Left ventricle myocardium superior (tissue), 1 donor: Measurements from ENCODE around the gene USH1C. TPM values are rescaled to one million over a fixed set of nuclear protein-coding genes. Genes with fewer than 3 reads are reported as not detected.

ENCODE experiments used
- ATAC-seq: fragments of 200-7000 bp; cut with Tn5 transposase; one replicate; pipeline ENCODE4 v1.9.1; 2020; ENCODE audit warnings: mild to moderate bottlenecking, moderate library complexity
- DNase-seq: peaks from one replicate; pipeline ENCODE4 v3.0.0-alpha.2; 2020
- intact Hi-C: fragments of 100-400 bp; cut with micrococcal nuclease; formaldehyde crosslinking; loops from one replicate; pipeline ENCODE4 v1.11.0; 2022
- total RNA-seq: library from RNA; stranded (reverse); fragmentation: NEBNext Ultra II Directional; extraction: Animal tissue kit (Norgen Biotek cat#: 25700); gene quantifications from one replicate; pipeline ENCODE4 v1.2.1, GENCODE V29; 2021
- donor health status: DM: no; HTN: yes; CAD: no; lungs with severe emphysema.

Gene USH1C
- total RNA-seq, 1 donor from 2014 or later: 1.3 TPM

- DNase-seq (no peak), ATAC-seq (no peak)
- intact Hi-C loops: no loop called here
Measured at GRCh38 chr11:17512101-17512500, 32.1 kb downstream of the USH1C start.

GRCh38 chr11:17511571-17511970, 32.6 kb downstream of the USH1C start:
- intact Hi-C loops: no loop called here
- ATAC-seq: no peak
- DNase-seq: no peak

GRCh38 chr11:17510507-17511206, 33.6 kb downstream of the USH1C start:
- DNase-seq (no peak), ATAC-seq (no peak)
- intact Hi-C loops: no loop called here

- intact Hi-C loops: no loop called here
- ATAC-seq (peak; percentile 10), DNase-seq (no peak)
Measured at GRCh38 chr11:17508791-17509190, 35.4 kb downstream of the USH1C start.

GRCh38 chr11:17508306-17508705, 35.9 kb downstream of the USH1C start:
- DNase-seq: no peak
- intact Hi-C loops: no loop called here
- peak; percentile 64 for ATAC-seq

GRCh38 chr11:17507773-17508172, 36.4 kb downstream of the USH1C start:
- ATAC-seq (no peak), DNase-seq (no peak)
- intact Hi-C loops: no loop called here

- ATAC-seq: no peak
- intact Hi-C loops: no loop called here
- no peak for DNase-seq
Measured at GRCh38 chr11:17506942-17507341, 37.3 kb downstream of the USH1C start.

- no peak for ATAC-seq
- no peak for DNase-seq
- intact Hi-C loops: no loop called here
Measured at GRCh38 chr11:17506314-17506713, 37.9 kb downstream of the USH1C start.

GRCh38 chr11:17505146-17505545, 39.1 kb downstream of the USH1C start:
- ATAC-seq (no peak), DNase-seq (no peak)
- intact Hi-C loops: no loop called here

GRCh38 chr11:17504330-17505107, 39.7 kb downstream of the USH1C start:
- intact Hi-C loops: no loop called here
- peak; percentile 91 for DNase-seq
- peak; percentile 79 for ATAC-seq

GRCh38 chr11:17502630-17503029, 41.6 kb downstream of the USH1C start:
- ATAC-seq: no peak
- DNase-seq: no peak
- intact Hi-C loops: loop anchor here (2.0 kb wide), 1 partner anchor 118 kb away; no protein-coding TSS in a partner anchor

- DNase-seq (no peak), ATAC-seq (no peak)
- intact Hi-C loops: no loop called here
Measured at GRCh38 chr11:17500673-17501072, 43.5 kb downstream of the USH1C start.

- intact Hi-C loops: no loop called here
- DNase-seq: no peak
- no peak for ATAC-seq
Measured at GRCh38 chr11:17498475-17498874, 45.7 kb downstream of the USH1C start.

- intact Hi-C loops: no loop called here
- DNase-seq (no peak), ATAC-seq (no peak)
Measured at GRCh38 chr11:17498058-17498457, 46.2 kb downstream of the USH1C start.

- DNase-seq (no peak), ATAC-seq (peak; percentile 32)
- intact Hi-C loops: no loop called here
Measured at GRCh38 chr11:17496406-17496805, 47.8 kb downstream of the USH1C start.

GRCh38 chr11:17494019-17494418, 50.2 kb downstream of the USH1C start:
- intact Hi-C loops: no loop called here
- ATAC-seq (no peak), DNase-seq (no peak)

- peak; percentile 75 for ATAC-seq
- intact Hi-C loops: no loop called here
- DNase-seq: peak; percentile 46
Measured at GRCh38 chr11:17490938-17491337, 53.3 kb downstream of the USH1C start.

GRCh38 chr11:17490232-17490631, 54.0 kb downstream of the USH1C start:
- ATAC-seq (no peak), DNase-seq (no peak)
- intact Hi-C loops: no loop called here

- no peak for DNase-seq
- intact Hi-C loops: no loop called here
- peak; percentile 27 for ATAC-seq
Measured at GRCh38 chr11:17489751-17490150, 54.5 kb downstream of the USH1C start.

- intact Hi-C loops: no loop called here
- ATAC-seq: no peak
- no peak for DNase-seq
Measured at GRCh38 chr11:17488563-17488962, 55.7 kb downstream of the USH1C start.

- no peak for DNase-seq
- ATAC-seq: no peak
- intact Hi-C loops: no loop called here
Measured at GRCh38 chr11:17486646-17487045, 57.6 kb downstream of the USH1C start.
